ENCODE results near the gene KRTAP12-3. TPM values are rescaled to one million over a fixed set of nuclear protein-coding genes. Genes with fewer than 3 reads are reported as not detected.

The KRTAP12-3 gene
- total and polyA plus RNA-seq, 8 donors = not detected

DNA sequence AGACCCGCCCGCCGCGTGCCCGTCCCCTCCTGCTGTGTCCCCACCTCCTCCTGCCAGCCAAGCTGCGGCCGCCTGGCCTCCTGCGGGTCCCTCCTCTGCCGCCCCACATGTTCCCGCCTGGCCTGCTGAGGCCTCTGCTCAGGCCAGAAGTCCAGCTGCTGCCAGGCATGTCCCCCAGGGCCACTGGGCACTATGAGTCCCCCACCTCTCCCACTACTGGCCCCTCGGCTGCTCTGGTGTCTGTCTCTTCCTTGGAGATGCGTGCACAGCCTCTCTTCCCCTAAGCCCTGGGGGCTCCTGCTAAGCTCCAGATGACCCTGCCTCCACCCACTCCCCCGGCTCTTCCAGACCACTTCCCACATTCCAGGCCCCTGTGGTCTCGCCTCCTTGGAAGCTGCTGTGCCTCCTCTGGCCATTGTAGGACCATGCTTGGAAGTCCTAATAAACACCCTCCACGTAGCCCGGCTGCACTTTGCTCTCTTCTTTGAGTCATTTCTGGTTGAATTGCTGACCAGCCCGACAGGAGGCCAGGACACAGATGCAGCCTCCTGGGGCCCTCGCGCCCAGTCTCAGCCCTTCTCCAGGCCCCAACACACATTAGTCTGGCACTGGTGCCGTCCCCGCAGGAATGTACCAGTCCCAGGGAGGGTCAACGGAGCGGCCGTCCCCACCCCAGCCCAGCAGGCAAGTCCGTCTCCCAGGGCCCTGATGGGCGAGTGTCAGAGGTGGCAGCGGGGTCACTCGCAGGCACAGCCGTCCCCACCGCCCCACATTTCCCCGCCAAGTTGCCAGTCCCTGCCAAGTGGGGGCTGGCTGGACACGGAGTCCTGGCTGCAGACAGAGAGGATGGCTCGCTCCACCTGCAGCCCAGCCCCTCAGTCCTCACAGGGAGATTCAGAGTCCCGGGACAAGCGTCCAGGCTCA lies 40.3 kb downstream of the KRTAP12-3 start:
- peaks cover 0 to 7% (median 0%) of the 10 kb centered on the region in 4 donors for H3K27me3 ChIP-seq
- no peak for FAIRE-seq
- DNase-seq = peak in 1 of 6 donors; percentile 52
- TF ChIP-seq, protein P1, sequence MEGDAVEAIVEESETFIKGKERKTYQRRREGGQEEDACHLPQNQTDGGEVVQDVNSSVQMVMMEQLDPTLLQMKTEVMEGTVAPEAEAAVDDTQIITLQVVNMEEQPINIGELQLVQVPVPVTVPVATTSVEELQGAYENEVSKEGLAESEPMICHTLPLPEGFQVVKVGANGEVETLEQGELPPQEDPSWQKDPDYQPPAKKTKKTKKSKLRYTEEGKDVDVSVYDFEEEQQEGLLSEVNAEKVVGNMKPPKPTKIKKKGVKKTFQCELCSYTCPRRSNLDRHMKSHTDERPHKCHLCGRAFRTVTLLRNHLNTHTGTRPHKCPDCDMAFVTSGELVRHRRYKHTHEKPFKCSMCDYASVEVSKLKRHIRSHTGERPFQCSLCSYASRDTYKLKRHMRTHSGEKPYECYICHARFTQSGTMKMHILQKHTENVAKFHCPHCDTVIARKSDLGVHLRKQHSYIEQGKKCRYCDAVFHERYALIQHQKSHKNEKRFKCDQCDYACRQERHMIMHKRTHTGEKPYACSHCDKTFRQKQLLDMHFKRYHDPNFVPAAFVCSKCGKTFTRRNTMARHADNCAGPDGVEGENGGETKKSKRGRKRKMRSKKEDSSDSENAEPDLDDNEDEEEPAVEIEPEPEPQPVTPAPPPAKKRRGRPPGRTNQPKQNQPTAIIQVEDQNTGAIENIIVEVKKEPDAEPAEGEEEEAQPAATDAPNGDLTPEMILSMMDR (IDR thresholded peaks at IDR 0.05) = no peak
- no peaks in the 10 kb centered on the region for H3K36me3 ChIP-seq
- no peaks in the 10 kb centered on the region for H3K4me1 ChIP-seq
- H3K27ac ChIP-seq = no peak overlapping the region
- intact Hi-C loops (cut with DNase I) = no loop called here
- no peaks in the 10 kb centered on the region for H3K9me3 ChIP-seq
- WGBS, 2 donors = 29 to 41% methylated on average over 35 of the region's 35 CpGs
- H3K4me3 ChIP-seq = no peak overlapping the region
- no peak for ATAC-seq

DNA sequence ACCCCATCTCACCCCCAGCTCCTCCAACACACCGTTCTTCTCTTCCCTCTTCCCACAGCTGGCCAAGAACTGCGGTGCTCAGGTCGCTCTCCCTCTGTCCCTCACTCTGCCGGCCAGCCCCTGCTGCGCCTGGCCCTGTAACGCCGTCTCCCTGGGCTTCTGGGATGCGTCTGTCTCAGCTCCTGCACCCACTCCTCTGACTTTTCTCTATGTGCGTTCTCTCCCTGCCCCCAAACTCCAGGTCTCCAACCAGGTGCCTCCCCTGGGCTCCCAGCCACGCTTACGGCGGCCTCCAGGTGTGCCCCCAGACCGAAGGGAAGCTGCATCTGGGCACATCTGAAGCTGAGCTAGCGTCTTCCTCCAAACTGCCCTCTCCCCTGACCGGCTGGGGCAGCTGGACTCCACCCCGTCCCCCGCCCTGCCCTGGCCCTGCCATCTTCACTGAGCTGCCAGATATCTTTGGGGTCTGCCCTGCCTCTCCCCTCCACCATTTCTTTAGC lies 41.8 kb downstream of the KRTAP12-3 start:
- Histone ChIP-seq H3K4me1 (no peaks in the 10 kb centered on the region), H3K36me3 (no peaks in the 10 kb centered on the region), H3K27me3 (peaks cover 0 to 7% (median 0%) of the 10 kb centered on the region in 4 donors), H3K4me3 (no peak overlapping the region), H3K9me3 (no peaks in the 10 kb centered on the region), H3K27ac (no peak overlapping the region)
- TF ChIP-seq, protein P1 (IDR thresholded peaks at IDR 0.05) = no peak
- FAIRE-seq (no peak), ATAC-seq (no peak), DNase-seq (no peak)
- WGBS, 2 donors = 36 to 52% methylated on average over 17 of the region's 17 CpGs
- intact Hi-C loops (cut with DNase I) = no loop called here

DNA sequence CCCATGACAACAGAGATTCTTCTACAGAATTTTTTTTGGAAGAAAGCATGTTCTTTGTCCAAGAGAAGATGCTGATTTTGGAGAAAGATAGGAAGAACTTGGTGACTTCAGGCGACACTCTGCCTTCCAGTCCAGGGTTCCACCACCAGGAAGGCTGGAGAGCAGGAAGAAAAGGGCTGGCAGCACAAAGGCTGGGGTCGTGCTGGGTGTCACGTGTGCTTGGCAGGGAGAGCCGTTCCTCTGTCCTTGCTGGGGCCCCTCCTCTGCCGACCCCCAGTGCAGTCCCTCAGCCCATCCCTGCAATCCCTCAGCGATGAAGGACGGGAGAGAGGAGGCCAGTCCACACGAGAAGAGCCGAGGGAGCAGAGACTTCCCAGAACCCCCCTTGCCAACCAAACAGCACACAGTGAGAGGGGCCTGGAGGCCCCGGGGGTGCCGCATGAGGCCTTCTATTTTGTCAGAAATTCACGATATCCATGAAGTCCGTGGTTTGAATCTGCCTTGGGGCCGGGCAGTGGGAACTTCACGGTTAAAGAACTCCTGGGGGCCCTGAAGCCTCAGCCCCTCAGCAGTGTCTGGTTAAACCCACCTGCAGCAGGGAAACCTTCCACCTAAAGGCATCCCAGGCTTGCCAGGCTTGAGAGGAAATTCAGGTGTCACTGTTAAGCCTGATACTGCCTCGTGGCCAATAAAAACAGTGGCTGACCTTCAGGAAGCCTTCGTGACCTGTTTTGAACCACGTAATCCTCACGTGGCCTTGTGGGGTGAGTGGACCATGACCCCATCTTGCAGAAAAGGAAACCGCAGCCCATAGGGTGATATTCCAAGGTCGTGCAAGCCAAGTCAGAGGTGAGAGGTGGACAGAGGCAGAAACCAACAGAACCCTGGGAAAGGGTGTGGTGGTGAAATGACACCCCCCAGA lies 42.6 kb downstream of the KRTAP12-3 start:
- no peak for ATAC-seq
- intact Hi-C loops (cut with DNase I) = no loop called here
- Histone ChIP-seq H3K27ac (no peak overlapping the region), H3K4me1 (no peaks in the 10 kb centered on the region), H3K9me3 (no peaks in the 10 kb centered on the region), H3K27me3 (peaks cover 0 to 7% (median 0%) of the 10 kb centered on the region in 4 donors), H3K4me3 (no peak overlapping the region), H3K36me3 (no peaks in the 10 kb centered on the region)
- WGBS, 2 donors = 37% methylated on average over 21 of the region's 21 CpGs
- TF ChIP-seq, protein P1 (IDR thresholded peaks at IDR 0.05) = no peak
- DNase-seq = no peak
- FAIRE-seq = no peak

DNA sequence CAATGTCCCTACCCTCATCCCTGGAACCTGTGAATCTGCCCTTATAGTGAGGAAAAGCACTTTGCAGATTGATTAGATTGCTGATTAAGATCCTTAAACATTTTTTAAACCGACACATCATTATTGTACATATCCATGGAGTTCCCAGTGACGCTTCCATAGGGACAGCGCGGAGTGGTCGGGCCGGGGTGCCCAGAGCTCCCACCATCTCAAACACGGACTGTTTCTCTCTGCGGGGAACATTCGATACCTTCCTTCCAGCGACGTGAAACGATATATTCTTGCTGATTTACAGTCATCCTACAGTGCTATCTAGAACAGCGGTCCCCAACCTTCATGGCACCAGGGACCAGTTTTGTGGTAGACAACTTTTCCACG lies 43.3 kb downstream of the KRTAP12-3 start:
- no peak for ATAC-seq
- TF ChIP-seq, protein P1 (IDR thresholded peaks at IDR 0.05) = no peak
- DNase-seq = no peak
- H3K27me3 ChIP-seq = peaks cover 0 to 8% (median 0%) of the 10 kb centered on the region in 4 donors
- WGBS, 2 donors = 67 to 73% methylated on average over 14 of the region's 14 CpGs
- H3K27ac ChIP-seq = no peak overlapping the region
- H3K9me3 ChIP-seq = no peaks in the 10 kb centered on the region
- H3K36me3 ChIP-seq = no peaks in the 10 kb centered on the region
- FAIRE-seq = no peak
- no peaks in the 10 kb centered on the region for H3K4me1 ChIP-seq
- intact Hi-C loops (cut with DNase I) = no loop called here
- no peak overlapping the region for H3K4me3 ChIP-seq
